Measurements from ENCODE around the gene ZER1.

The ZER1 gene

GRCh38 chr9:128714586-128715435, 56.9 kb downstream of the ZER1 start:
- TF ChIP-seq CTCF (IDR thresholded peaks at IDR 0.05) = no peak

DNA sequence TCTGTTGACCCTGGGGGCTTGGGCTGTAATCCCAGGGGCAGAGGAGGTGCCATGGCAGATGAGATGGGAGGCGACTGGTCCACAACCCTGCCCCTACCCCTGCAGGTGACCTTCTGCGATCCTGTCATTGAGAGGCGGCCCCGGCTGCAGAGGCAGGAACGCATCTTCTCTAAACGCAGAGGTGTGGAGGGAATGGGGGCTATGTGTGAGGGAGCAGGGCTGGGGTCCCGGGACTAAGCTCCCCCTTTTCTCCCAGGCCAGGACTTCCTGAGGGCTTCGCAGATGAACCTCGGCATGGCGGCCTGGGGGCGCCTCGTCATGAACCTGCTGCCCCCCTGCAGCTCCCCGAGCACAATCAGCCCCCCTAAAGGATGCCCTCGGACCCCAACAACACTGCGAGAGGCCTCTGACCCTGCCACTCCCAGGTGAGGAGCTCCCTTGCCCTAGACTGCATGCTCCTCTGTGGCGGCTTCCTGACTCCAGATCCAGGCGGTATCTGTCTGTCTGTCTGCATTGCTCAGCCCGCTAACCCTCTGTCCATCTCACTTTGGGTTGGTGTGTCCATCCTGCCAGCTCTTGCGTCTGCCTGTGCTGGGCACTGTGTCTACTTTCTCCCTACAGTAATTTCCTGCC, 57.7 kb downstream of the ZER1 start:
- no peak for TF ChIP-seq CTCF (IDR thresholded peaks at IDR 0.05)

DNA sequence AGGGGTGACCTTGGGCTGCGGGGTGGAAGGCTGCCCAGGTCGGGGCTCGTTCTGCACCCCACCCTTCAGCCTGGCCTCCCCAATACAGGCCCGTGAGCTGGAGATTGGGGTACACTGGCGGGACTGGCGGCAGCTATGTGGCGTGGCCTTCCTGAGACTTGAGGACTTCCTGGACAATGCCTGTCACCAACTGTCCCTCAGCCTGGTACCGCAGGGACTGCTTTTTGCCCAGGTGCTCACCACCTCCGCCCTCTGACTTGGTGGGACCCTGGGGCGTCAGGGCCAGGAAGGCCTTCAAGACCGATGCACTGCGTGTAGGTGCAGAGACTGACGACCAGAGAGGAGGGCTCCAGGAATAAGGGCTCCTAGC, 58.3 kb downstream of the ZER1 start:
- TF ChIP-seq CTCF (IDR thresholded peaks at IDR 0.05) = no peak

DNA sequence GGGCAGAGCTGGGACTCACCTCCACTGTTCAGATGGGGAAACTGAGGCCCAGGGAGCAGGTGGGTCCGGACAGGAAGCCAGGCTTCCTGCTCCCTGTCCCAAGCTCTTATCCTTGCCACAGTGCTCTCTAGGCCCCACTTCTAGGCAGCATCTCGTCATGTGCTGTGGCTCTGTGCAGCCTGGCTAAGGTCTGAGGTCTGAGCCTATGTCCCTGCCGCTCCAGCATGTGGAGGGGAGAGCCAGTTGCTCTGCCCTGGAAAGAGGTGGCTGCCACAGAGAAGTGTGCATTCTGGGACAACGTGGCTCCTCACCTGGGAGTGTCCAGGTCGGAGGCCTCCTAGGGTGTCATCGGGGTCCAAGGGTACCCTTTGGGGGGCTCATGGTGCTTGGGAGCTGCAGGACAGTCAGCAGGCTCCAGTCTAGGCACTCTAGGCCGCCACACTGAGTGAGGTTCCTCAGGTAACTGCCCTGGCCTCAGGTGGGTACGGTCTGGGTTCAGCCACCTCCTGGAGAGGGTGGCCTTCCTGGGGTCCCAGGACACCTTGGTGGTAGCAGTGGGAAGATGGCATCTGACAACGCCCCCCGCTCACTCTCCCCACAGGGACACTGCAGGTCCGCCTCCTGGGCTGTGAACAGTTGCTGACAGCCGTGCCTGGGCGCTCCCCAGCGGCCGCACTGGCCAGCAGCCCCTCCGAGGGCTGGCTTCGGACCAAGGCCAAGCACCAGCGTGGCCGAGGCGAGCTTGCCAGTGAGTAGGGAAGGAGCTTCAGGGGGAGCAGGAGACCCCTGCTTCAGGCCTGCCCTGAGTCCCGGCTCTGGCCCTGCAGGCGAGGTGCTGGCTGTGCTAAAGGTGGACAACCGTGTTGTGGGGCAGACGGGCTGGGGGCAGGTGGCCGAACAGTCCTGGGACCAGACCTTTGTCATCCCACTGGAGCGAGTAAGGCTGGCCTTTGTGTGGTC, 59.0 kb downstream of the ZER1 start:
- TF ChIP-seq CTCF (IDR thresholded peaks at IDR 0.05) = no peak

- TF ChIP-seq CTCF (IDR thresholded peaks at IDR 0.05) = no peak
These were observed 64.3 kb downstream of the ZER1 start for GRCh38 chr9:128707446-128707845.

GRCh38 chr9:128706671-128707381, 64.9 kb downstream of the ZER1 start:
- TF ChIP-seq CTCF (IDR thresholded peaks at IDR 0.05) = no peak

- TF ChIP-seq CTCF (IDR thresholded peaks at IDR 0.05) = no peak
These were observed 65.7 kb downstream of the ZER1 start for GRCh38 chr9:128706045-128706444.
